Ammon's horn (tissue), 1 donor: ENCODE measurements around the gene KCNMA1.

Experiments used
- DNase-seq: peaks from one replicate; pipeline ENCODE4 v3.0.0-alpha.2; 2016; ENCODE audit warnings: low spot score

The KCNMA1 gene

GRCh38 chr10:76887223-76888010 is 750.2 kb downstream of the KCNMA1 start:
- DNase-seq: no peak

GRCh38 chr10:76885816-76886215 is 751.8 kb downstream of the KCNMA1 start:
- DNase-seq: no peak

GRCh38 chr10:76884673-76885275 is 752.8 kb downstream of the KCNMA1 start:
- DNase-seq: no peak

- no peak for DNase-seq
Observed at GRCh38 chr10:76883596-76883995, 754.0 kb downstream of the KCNMA1 start.

GRCh38 chr10:76882796-76883195 is 754.8 kb downstream of the KCNMA1 start:
- DNase-seq: no peak

GRCh38 chr10:76882245-76882644 is 755.4 kb downstream of the KCNMA1 start:
- DNase-seq: peak; percentile 60

GRCh38 chr10:76881477-76882220 is 756.0 kb downstream of the KCNMA1 start:
- DNase-seq: no peak

- no peak for DNase-seq
Observed at GRCh38 chr10:76880931-76881330, 756.7 kb downstream of the KCNMA1 start.

- no peak for DNase-seq
Observed at GRCh38 chr10:76879116-76879913, 758.3 kb downstream of the KCNMA1 start.

- no peak for DNase-seq
Observed at GRCh38 chr10:76878514-76878913, 759.1 kb downstream of the KCNMA1 start.

GRCh38 chr10:76874896-76875295 is 762.7 kb downstream of the KCNMA1 start:
- no peak for DNase-seq

- no peak for DNase-seq
Observed at GRCh38 chr10:76874176-76874575, 763.4 kb downstream of the KCNMA1 start.

GRCh38 chr10:76871697-76872295 is 765.8 kb downstream of the KCNMA1 start:
- DNase-seq: no peak

- no peak for DNase-seq
Observed at GRCh38 chr10:76869931-76870330, 767.7 kb downstream of the KCNMA1 start.

- DNase-seq: peak; percentile 52
Observed at GRCh38 chr10:76868098-76868977, 769.3 kb downstream of the KCNMA1 start.

- no peak for DNase-seq
Observed at GRCh38 chr10:76866841-76867586, 770.6 kb downstream of the KCNMA1 start.

GRCh38 chr10:76864922-76865321 is 772.7 kb downstream of the KCNMA1 start:
- DNase-seq: no peak

- DNase-seq: no peak
Observed at GRCh38 chr10:76858721-76859120, 778.9 kb downstream of the KCNMA1 start.

GRCh38 chr10:76840802-76841201 is 796.8 kb downstream of the KCNMA1 start:
- no peak for DNase-seq

GRCh38 chr10:76839276-76839675 is 798.3 kb downstream of the KCNMA1 start:
- DNase-seq: no peak
